BJ (cell line): ENCODE measurements around the gene UBE2I. TPM values are rescaled to one million over a fixed set of nuclear protein-coding genes. Genes with fewer than 3 reads are reported as not detected.

Experiments used
- CTCF ChIA-PET: fragments of 350-600 bp; formaldehyde crosslinking; extraction: SDS; loops from one replicate; lab custom pipeline; 2021; ENCODE audit warnings: antibody characterized with exemption, inconsistent platforms; lab: Yijun Ruan, JAX
- POLR2A ChIA-PET: fragments of 300-600 bp; sonication (Branson Sonifier 250); formaldehyde crosslinking; extraction: SDS; loops from one replicate; lab custom pipeline; 2021; ENCODE audit warnings: antibody characterized with exemption; lab: Charles Lee
- DNase-seq: peaks from one replicate; pipeline ENCODE4 v3.0.0-alpha.2; 2011; ENCODE audit warnings: low read depth
- H3K27me3 ChIP-seq: 2 replicates; pipeline ENCODE4 v1.6.0; 2011; ENCODE audit warnings: low read length; ENCODE audit not compliant: control insufficient read depth, insufficient read depth
- H3K36me3 ChIP-seq: 2 replicates; pipeline ENCODE4 v1.5.1; 2011; ENCODE audit warnings: low read length; ENCODE audit not compliant: control insufficient read depth, insufficient read depth
- H3K4me3 ChIP-seq: 2 replicates; pipeline ENCODE4 v1.5.1; 2011; ENCODE audit warnings: low read depth, mild to moderate bottlenecking, control low read depth, low read length
- polyA plus RNA-seq: library from polyadenylated mRNA; depleted of rRNA; stranded (reverse); fragments of >200 nt; gene quantifications from 2 replicates; pipeline ENCODE4 v1.2.3, GENCODE V29; 2011
- TF ChIP-seq, protein P1 (sequence below): IDR thresholded peaks from 2 replicates; pipeline ENCODE4 v1.5.1; 2011; ENCODE audit warnings: low read depth, mild to moderate bottlenecking, control low read depth, inconsistent platforms, low read length, moderate library complexity; ENCODE audit not compliant: insufficient read depth

Gene UBE2I
- polyA plus RNA-seq, 1 experiment, result 81.2 TPM

GRCh38 chr16:1334739-1335138 lies 25.3 kb downstream of the UBE2I start:
- no peak overlapping the region for H3K4me3 ChIP-seq
- TF ChIP-seq, protein P1, sequence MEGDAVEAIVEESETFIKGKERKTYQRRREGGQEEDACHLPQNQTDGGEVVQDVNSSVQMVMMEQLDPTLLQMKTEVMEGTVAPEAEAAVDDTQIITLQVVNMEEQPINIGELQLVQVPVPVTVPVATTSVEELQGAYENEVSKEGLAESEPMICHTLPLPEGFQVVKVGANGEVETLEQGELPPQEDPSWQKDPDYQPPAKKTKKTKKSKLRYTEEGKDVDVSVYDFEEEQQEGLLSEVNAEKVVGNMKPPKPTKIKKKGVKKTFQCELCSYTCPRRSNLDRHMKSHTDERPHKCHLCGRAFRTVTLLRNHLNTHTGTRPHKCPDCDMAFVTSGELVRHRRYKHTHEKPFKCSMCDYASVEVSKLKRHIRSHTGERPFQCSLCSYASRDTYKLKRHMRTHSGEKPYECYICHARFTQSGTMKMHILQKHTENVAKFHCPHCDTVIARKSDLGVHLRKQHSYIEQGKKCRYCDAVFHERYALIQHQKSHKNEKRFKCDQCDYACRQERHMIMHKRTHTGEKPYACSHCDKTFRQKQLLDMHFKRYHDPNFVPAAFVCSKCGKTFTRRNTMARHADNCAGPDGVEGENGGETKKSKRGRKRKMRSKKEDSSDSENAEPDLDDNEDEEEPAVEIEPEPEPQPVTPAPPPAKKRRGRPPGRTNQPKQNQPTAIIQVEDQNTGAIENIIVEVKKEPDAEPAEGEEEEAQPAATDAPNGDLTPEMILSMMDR, result no peak

DNA sequence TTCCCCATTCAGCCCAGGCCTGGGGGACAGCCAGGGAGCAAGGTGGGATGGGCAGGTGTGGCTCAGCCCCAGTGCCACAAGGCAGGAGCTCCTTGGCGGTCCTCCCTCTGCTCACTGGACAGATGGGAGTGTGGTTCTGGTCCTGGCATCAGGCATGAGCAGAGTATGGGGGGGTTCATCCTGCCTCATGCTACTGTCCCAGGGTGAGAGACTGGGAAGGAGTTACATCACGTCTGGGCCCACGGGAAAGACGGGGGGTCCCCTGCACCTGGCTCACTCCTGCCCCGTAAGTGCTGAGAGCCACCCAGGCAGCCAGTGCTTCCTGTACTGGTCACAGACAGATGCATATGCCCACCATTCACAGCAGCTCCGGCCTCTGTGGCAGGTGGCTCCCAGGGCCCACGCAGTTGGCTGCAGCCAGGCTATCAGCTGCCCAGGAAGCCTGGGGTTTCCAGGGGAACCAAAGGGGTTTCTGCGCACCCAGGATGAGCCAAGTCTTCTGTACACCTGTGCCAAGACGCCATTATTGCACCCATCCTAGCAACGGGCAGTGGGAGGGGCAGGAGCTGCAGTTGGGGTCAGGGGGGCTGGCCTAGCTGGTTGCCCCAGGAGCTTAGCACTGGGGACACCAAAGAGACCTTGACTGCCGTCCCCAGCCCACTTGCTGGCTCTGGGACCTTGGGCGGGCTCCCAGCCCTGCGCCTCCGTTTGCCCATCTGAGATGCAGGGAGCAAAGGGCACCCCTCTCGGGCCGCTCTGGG lies 26.0 kb downstream of the UBE2I start:
- POLR2A ChIA-PET, result no interaction called here
- peaks cover 31% of the 10 kb centered on the region for H3K27me3 ChIP-seq
- TF ChIP-seq, protein P1, result no peak

More at GRCh38 chr16:1334739-1335138, 25.3 kb downstream of the UBE2I start:
- Histone ChIP-seq H3K27me3 (peaks cover 31% of the 10 kb centered on the region), H3K36me3 (no peaks in the 10 kb centered on the region)
- no peak for DNase-seq
- ChIA-PET CTCF (no interaction called here), POLR2A (no interaction called here)

GRCh38 chr16:1335996-1336395 lies 26.6 kb downstream of the UBE2I start:
- Histone ChIP-seq H3K36me3 (no peaks in the 10 kb centered on the region), H3K4me3 (no peak overlapping the region), H3K27me3 (peaks cover 31% of the 10 kb centered on the region)
- TF ChIP-seq, protein P1, result 0 out of 2 replicates have a peak, but pooled peaks have one; percentile 6
- POLR2A ChIA-PET, result no interaction called here
- CTCF ChIA-PET, result interaction anchor here (1.1 kb wide), 1 partner anchor 35 kb away, joined by 3 read pairs; no protein-coding TSS in a partner anchor
- no peak for DNase-seq

More for the DNA sequence above, 26.0 kb downstream of the UBE2I start:
- no peak overlapping the region for H3K4me3 ChIP-seq
- DNase-seq, result no peak
- H3K36me3 ChIP-seq, result no peaks in the 10 kb centered on the region
- CTCF ChIA-PET, result interaction anchor here (1.1 kb wide), 1 partner anchor 34 kb away, joined by 3 read pairs; no protein-coding TSS in a partner anchor

- DNase-seq, result no peak
- POLR2A ChIA-PET, result no interaction called here
- Histone ChIP-seq H3K27me3 (peaks cover 31% of the 10 kb centered on the region), H3K4me3 (no peak overlapping the region), H3K36me3 (no peaks in the 10 kb centered on the region)
- CTCF ChIA-PET, result no interaction called here
- TF ChIP-seq, protein P1, result no peak
Observed at GRCh38 chr16:1336619-1337018, 27.2 kb downstream of the UBE2I start.

- CTCF ChIA-PET, result interaction anchor here (1.1 to 1.2 kb wide), 2 partner anchors 13 to 42 kb away, joined by 3 read pairs; no protein-coding TSS in a partner anchor
- Histone ChIP-seq H3K36me3 (no peaks in the 10 kb centered on the region), H3K27me3 (peaks cover 22% of the 10 kb centered on the region), H3K4me3 (no peak overlapping the region)
- TF ChIP-seq, protein P1, result no peak
- POLR2A ChIA-PET, result no interaction called here
- DNase-seq, result no peak
Observed at GRCh38 chr16:1337486-1337885, 28.1 kb downstream of the UBE2I start.
